Smooth muscle cell (in vitro differentiated cells): ENCODE measurements around the gene VTI1B. TPM values are rescaled to one million over a fixed set of nuclear protein-coding genes. Genes with fewer than 3 reads are reported as not detected.

Experiments used
- DNase-seq: peaks from one replicate; lab custom pipeline; 2025; ENCODE audit not compliant: unreplicated experiment; lab: John Stamatoyannopoulos, UW
- H2AFZ ChIP-seq: fragments of 200-600 bp; sonication (generic); 2 replicates; pipeline ENCODE4 v1.6.0; 2016; ENCODE audit warnings: antibody characterized with exemption, low read depth, mild to moderate bottlenecking
- H3F3A ChIP-seq: fragments of 200-600 bp; sonication (generic); 2 replicates; pipeline ENCODE4 v1.6.0; 2017; ENCODE audit warnings: antibody characterized with exemption, low read depth
- H3K27ac ChIP-seq: fragments of 200-600 bp; sonication (generic); 2 replicates; pipeline ENCODE4 v1.5.1; 2016; ENCODE audit warnings: low read depth, mild to moderate bottlenecking
- H3K27me3 ChIP-seq: fragments of 200-600 bp; sonication (generic); 2 replicates; pipeline ENCODE4 v1.6.1; 2016; ENCODE audit warnings: low read depth, mild to moderate bottlenecking
- H3K36me3 ChIP-seq: fragments of 200-600 bp; sonication (generic); 2 replicates; pipeline ENCODE4 v1.5.1; 2016; ENCODE audit warnings: low read depth
- H3K4me1 ChIP-seq: fragments of 200-600 bp; sonication (generic); 2 replicates; pipeline ENCODE4 v1.5.1; 2016; ENCODE audit warnings: low read depth
- H3K4me2 ChIP-seq: fragments of 200-600 bp; sonication (generic); 2 replicates; pipeline ENCODE4 v1.6.0; 2016; ENCODE audit warnings: mild to moderate bottlenecking
- H3K4me3 ChIP-seq: fragments of 200-600 bp; sonication (generic); 2 replicates; pipeline ENCODE4 v1.5.1; 2016; ENCODE audit warnings: mild to moderate bottlenecking
- H3K79me2 ChIP-seq: fragments of 200-600 bp; sonication (generic); 2 replicates; pipeline ENCODE4 v1.6.0; 2016; ENCODE audit warnings: low read depth, mild to moderate bottlenecking
- H3K9ac ChIP-seq: fragments of 200-600 bp; sonication (generic); 2 replicates; pipeline ENCODE4 v1.6.0; 2016; ENCODE audit warnings: low read depth
- H3K9me3 ChIP-seq: fragments of 200-600 bp; sonication (generic); replicated peaks from 2 replicates; pipeline ENCODE4 v1.5.1; 2016; ENCODE audit warnings: low read depth
- H4K20me1 ChIP-seq: fragments of 200-600 bp; sonication (generic); 2 replicates; pipeline ENCODE4 v1.6.0; 2016; ENCODE audit warnings: low read depth
- CTCF ChIP-seq: fragments of 200-600 bp; sonication (generic); IDR thresholded peaks from 2 replicates; pipeline ENCODE4 v1.5.1; 2017; ENCODE audit warnings: borderline replicate concordance, mild to moderate bottlenecking, antibody characterized with exemption; ENCODE audit not compliant: insufficient read depth, poor library complexity, severe bottlenecking
- WGBS: methylation state at CpG from one replicate; pipeline ENCODE4 v1.1.7; 2016; ENCODE audit warnings: low lambda C conversion rate; 5-methylcytosine and 5-hydroxymethylcytosine counted together
- polyA plus RNA-seq: library from polyadenylated mRNA; unstranded; fragments of >200 nt; fragmentation: Nextera tagmentation; extraction: Ambion mirVana; gene quantifications from 2 replicates; pipeline ENCODE4 v1.2.1, GENCODE V29; 2016
- total RNA-seq: library from RNA; depleted of rRNA; stranded (reverse); fragments of >200 nt; gene quantifications from 2 replicates; pipeline ENCODE4 v1.2.3, GENCODE V29; 2014

Gene VTI1B
- total and polyA plus RNA-seq, 2 experiments from 2014 or later, result 33.0 to 106 TPM

GRCh38 chr14:67644428-67644827 is 30.0 kb downstream of the VTI1B start:
- Histone ChIP-seq H3K79me2 (no peaks in the 10 kb centered on the region), H3K27ac (peak overlapping the region; percentile 10), H3K27me3 (no peaks in the 10 kb centered on the region), H3F3A (no peaks in the 10 kb centered on the region), H3K36me3 (no peaks in the 10 kb centered on the region), H4K20me1 (no peaks in the 10 kb centered on the region), H3K4me1 (no peaks in the 10 kb centered on the region), H3K4me3 (no peak overlapping the region), H3K9me3 (no peaks in the 10 kb centered on the region), H3K4me2 (no peak overlapping the region), H2AFZ (no peak overlapping the region), H3K9ac (no peak overlapping the region)
- DNase-seq, result no peak
- WGBS, result 90% methylated on average over 2 of the region's 2 CpGs
- TF ChIP-seq CTCF, result no peak

- no peaks in the 10 kb centered on the region for H3K79me2 ChIP-seq
- no peaks in the 10 kb centered on the region for H3K27me3 ChIP-seq
- H3K9ac ChIP-seq, result no peak overlapping the region
- no peaks in the 10 kb centered on the region for H3F3A ChIP-seq
- H3K4me3 ChIP-seq, result no peak overlapping the region
- H3K4me1 ChIP-seq, result no peaks in the 10 kb centered on the region
- H4K20me1 ChIP-seq, result no peaks in the 10 kb centered on the region
- H2AFZ ChIP-seq, result no peak overlapping the region
- peak overlapping the region; percentile 10 for H3K27ac ChIP-seq
- 72% methylated on average over 1 of the region's 1 CpG for WGBS
- DNase-seq, result no peak
- TF ChIP-seq CTCF, result no peak
- H3K9me3 ChIP-seq, result no peaks in the 10 kb centered on the region
- H3K4me2 ChIP-seq, result no peak overlapping the region
- no peaks in the 10 kb centered on the region for H3K36me3 ChIP-seq
Observed at GRCh38 chr14:67643713-67644112, 30.7 kb downstream of the VTI1B start.

- H2AFZ ChIP-seq, result no peak overlapping the region
- no peak overlapping the region for H3K4me3 ChIP-seq
- H4K20me1 ChIP-seq, result no peaks in the 10 kb centered on the region
- no peaks in the 10 kb centered on the region for H3K27me3 ChIP-seq
- H3K79me2 ChIP-seq, result no peaks in the 10 kb centered on the region
- no peaks in the 10 kb centered on the region for H3K36me3 ChIP-seq
- TF ChIP-seq CTCF, result no peak
- no peak overlapping the region for H3K4me2 ChIP-seq
- H3F3A ChIP-seq, result no peaks in the 10 kb centered on the region
- H3K9ac ChIP-seq, result no peak overlapping the region
- no peaks in the 10 kb centered on the region for H3K4me1 ChIP-seq
- WGBS, result 96% methylated on average over 5 of the region's 5 CpGs
- DNase-seq, result no peak
- no peaks in the 10 kb centered on the region for H3K9me3 ChIP-seq
- no peak overlapping the region for H3K27ac ChIP-seq
Observed at GRCh38 chr14:67641902-67642749, 32.3 kb downstream of the VTI1B start.

- H3K9me3 ChIP-seq, result no peaks in the 10 kb centered on the region
- no peak overlapping the region for H3K4me2 ChIP-seq
- no peak for TF ChIP-seq CTCF
Observed at GRCh38 chr14:67641480-67641879, 33.0 kb downstream of the VTI1B start.

More at GRCh38 chr14:67641480-67641879, 33.0 kb downstream of the VTI1B start:
- no peaks in the 10 kb centered on the region for H3K79me2 ChIP-seq
- no peak for DNase-seq
- H3F3A ChIP-seq, result no peaks in the 10 kb centered on the region
- H3K4me1 ChIP-seq, result no peaks in the 10 kb centered on the region
- H3K9ac ChIP-seq, result no peak overlapping the region
- H3K27ac ChIP-seq, result no peak overlapping the region
- no peaks in the 10 kb centered on the region for H3K27me3 ChIP-seq
- no peaks in the 10 kb centered on the region for H4K20me1 ChIP-seq
- WGBS, result 94% methylated on average over 1 of the region's 1 CpG
- H3K4me3 ChIP-seq, result no peak overlapping the region
- H3K36me3 ChIP-seq, result no peaks in the 10 kb centered on the region
- H2AFZ ChIP-seq, result no peak overlapping the region
